NCI-H1105 (cell line): ENCODE data around the gene IFNA17.
A peak's percentile ranks its signal among the peaks of the same experiment; 100 is the strongest.
"Not testable (repeated sequence)": the region's sequence is repeated elsewhere in the genome, so short reads cannot be mapped to it uniquely, and the experiment has no call there.

Experiments
- DNase-seq: peaks from one replicate; lab custom pipeline; 2025; lab: John Stamatoyannopoulos, UW

Gene IFNA17

GRCh38 chr9:21228122-21228521, at the start of gene IFNA17:
TSS of gene IFNA17 (minus strand) at chr9:21228222. CDS start at chr9:21228173, 49 bp downstream.
- DNase-seq: no peak

DNA sequence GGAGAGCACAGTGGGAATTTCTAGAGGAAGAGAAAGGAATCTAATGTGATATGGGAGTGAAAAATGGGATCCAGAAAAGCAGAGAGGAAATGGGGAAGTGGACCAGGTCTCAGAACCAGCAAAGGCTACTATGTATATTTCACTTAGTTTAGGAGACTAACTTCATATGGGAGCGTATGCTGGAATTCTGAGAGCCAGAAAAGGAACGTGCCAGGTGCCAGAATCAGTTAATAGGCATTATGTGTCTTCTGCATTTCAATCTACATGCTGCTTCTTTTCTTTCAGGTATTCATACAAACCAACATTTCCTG, 40.3 kb upstream of the IFNA17 start:
- no peak for DNase-seq

GRCh38 chr9:21267485-21268346, 39.7 kb upstream of the IFNA17 start:
- no peak for DNase-seq

- no peak for DNase-seq
Observed at GRCh38 chr9:21266733-21267484, 38.9 kb upstream of the IFNA17 start.

GRCh38 chr9:21265421-21266189, 37.6 kb upstream of the IFNA17 start:
- DNase-seq: no peak

DNA sequence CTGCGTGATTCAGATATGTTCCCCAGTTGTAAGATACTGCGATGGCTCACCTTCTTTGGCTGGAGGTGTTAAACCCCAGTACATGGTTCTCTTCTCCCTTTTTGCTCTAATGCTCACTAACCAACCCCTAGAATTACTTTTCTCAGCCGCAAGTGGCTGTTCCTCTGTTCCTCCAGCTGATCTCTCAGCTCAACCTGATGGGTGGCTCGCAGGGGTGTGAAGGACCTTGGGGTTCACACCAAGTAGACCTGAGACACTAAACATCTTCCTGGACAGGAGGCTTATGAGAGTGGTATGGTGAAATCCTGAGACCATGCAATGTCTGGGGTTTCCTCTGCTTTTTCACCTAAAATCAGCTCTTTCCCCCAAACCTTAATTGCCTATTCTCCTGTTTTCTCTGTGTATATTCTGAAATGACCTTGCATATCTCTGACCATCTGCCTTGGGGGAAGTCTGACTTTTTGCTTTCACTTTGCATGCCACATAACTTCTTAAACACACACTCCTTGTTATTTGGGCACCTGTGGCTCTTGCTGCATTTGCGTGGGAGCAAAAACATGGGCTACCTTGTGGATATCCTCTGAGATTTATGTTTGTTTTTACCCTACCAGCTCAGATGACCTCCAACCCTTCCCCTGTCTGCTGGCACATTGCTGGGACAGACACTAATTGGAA, 27.7 kb upstream of the IFNA17 start:
- no peak for DNase-seq

DNA sequence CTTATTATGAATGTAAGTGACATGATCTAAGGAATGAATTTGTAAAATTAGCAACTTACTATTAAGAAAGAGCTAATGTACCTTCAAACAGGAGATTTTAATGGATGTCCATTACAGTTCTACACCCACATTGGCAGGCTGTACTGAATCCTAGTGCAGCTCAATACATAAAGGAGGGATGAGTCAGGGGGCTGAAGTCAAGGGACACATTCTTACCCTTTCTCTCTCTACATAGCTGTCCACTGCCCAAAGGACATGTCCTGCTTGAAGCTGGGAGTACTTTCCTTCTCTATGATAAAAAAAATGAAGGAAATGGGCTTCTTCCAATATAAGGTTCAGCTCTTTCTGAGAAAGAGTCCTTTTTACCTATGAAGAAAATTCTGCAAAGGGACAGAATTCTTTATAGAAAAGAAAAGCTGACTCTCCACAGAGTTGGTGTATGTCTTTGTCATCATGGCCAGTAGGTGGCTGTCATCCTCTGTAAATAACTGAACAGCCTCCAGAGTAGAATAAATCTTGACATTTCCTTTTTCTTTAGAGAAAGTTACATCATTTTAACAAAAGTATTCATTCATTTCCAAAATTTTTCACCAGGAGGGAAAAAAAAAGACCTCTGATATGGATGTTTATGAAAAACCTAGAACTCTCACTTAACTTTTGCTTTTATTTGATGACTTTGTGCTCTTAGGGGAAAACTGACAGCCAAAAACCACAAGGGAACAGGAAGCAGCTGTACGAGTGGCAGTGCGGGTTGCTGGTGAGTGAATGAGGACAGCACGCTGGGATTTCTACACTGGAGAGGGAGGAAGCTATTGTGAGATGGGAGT, 24.9 kb upstream of the IFNA17 start:
- DNase-seq: peak; percentile 0

DNA sequence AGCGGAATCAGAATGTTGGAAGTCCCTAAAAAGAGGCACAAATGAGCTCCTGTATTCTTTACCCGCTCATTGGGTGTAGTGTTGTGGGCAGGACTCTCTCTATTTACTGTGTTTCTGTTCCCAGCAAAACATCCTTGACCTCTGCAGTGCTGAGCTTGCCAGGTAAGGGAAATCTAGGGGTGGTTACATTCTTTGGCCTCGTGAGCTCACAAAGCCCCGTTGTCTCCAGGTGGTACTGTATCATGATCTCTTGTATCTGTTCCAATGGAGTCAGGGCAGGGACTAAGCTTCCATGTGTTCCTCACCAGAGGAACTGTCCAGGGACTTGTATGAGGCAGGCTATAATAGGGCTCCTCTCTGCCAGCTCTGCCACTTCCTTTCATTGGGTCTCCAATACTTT, 23.6 kb upstream of the IFNA17 start:
- no peak for DNase-seq

DNA sequence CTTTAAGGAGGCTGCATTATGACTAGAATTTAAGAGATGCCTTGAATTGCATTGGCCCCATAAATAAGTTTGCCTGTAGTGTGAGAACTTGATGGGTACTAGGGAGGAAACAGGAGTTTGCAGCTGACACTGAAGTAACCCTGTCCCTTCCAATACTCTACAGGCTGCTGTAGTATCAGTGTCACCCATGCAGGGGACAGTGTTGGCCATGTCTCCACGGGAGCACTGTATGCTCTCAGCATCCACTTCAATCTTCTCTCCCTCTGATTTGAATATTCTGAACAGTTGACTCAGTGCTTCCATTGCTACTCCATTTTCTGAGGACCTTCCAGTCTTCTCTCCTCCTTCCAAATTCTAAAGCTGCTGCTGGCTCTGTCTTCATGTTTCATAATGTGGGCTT, 23.2 kb upstream of the IFNA17 start:
- DNase-seq: no peak

- no peak for DNase-seq
Observed at GRCh38 chr9:21244836-21245235, 16.8 kb upstream of the IFNA17 start.

DNA sequence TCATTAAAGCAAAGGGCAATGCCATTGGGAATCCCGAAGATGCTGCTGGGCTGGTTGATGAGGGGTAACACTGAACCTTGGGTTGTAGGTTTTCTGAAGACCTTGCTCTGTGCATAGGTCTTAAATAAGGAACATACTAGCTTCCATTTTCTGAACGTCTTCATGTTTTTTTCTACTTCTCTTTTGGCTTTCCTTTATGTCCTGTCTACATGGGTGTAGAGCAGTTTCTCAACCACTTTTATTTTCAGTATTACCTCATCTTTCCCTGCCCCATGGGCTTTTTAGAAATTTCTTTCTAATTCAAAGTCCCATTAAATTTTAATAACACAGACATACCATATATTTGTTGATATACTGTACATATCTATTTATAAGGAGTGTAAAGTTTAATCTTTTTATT, 11.9 kb upstream of the IFNA17 start, which contains the start of gene IFNA14:
Gene IFNA14 (minus strand): TSS at position 95 of the 400 bp plus-strand sequence. CDS start 70 bp downstream, at position 25.
- DNase-seq: no peak

GRCh38 chr9:21236360-21236714, 8.3 kb upstream of the IFNA17 start:
- DNase-seq: not testable (repeated sequence)

GRCh38 chr9:21235468-21236359, 7.7 kb upstream of the IFNA17 start:
- not testable (repeated sequence) for DNase-seq

DNA sequence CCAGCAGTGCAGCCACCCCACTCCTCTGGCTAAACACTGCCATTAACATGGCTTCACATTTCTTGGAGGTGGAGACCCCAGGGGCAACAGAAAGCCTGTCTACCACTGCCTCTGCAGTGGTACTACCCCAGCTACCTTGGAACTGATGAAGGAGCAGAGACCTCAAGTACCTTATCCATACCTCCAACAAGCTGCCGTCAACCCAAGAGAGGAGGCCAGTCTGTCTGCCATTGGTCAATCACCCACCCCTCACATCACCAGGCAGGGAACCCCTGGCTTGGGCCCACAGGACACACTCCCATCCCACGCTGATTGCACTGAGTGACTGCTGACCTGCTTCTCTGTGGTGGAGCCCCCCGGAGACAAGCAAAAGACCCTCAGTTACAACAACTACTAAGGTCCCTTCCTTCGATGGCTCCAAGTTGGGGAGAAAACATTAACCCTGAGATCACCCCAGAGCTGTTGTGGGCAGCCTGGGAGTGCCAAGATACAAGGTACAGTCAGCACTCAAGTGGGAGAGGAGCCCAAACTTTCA, 6.2 kb upstream of the IFNA17 start:
- no peak for DNase-seq

- DNase-seq: no peak
Observed at GRCh38 chr9:21233258-21233657, 5.2 kb upstream of the IFNA17 start.

DNA sequence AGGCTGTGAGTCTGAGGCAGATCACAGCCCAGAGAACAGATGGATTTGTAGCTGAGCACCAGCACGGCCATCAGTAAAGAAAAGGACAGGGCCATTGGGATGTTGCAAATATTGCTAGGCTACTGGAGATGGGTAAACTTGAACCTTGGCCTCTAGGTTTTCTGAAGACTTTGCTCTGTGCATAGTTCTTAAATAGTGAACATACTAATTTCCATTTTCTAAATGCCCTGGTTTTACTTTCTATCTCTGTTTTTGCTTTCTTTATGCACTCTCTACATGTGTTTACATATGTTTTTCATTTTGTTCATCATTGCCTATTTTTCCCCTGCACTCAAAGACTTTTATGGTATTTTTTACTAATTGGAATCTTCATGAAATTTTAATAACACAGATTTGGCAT, 10.8 kb downstream of the IFNA17 start, which contains the start of gene IFNA16:
Gene IFNA16 (minus strand): TSS at position 101 of the 400 bp plus-strand sequence. CDS start 6 bp downstream, at position 95.
- not testable (repeated sequence) for DNase-seq

DNA sequence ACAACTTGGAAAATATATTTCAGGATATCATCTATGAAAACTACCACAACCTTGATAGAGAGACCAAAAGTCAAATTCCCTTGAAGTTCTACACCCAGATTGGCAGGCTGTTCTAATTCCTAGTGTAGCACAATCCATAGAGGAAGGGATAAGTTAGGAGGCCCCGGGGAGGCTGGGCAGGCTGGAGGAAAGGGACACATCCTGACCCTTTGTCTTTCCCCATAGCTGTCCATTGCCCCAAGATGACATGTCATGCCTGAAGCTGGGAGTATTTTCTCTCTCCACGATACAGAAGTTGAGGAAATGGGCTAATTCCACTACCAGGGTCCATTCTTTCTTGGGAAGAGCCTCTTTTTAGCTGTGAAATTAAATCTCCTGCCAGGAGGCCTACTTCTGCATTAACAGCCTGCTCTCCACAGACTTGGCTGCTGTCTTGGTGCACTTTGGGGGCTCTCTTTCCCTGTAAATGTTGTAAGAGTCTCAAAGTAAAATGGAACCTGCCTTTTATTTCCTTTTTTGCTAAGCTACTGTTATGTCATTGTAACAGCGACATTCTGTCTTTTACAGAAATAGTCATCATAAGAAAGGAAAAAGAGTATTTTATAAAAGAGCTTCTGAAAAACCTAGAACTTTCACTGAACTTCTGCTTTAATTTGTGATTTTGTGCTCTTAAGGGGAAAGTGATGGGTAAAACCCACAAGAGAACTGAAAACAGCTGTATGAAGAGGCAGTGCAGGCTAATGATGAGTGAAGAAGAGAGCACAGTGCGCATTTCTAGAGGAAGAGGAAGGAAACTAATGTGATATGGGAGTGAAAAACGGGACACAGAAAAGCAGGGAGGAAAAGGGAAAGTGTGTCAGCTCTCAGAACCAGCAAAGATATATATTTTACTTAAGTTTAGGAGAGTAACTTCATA, 14.4 kb downstream of the IFNA17 start:
- DNase-seq: not testable (repeated sequence)

GRCh38 chr9:21212160-21212559, 15.9 kb downstream of the IFNA17 start:
- not testable (repeated sequence) for DNase-seq
